M059J (cell line): ENCODE measurements around the gene GJB5. TPM values are rescaled to one million over a fixed set of nuclear protein-coding genes. Genes with fewer than 3 reads are reported as not detected.

Experiments used
- DNase-seq: peaks from one replicate; pipeline ENCODE4 v3.0.0-alpha.2; 2012; ENCODE audit warnings: low read depth
- total RNA-seq: library from RNA; depleted of rRNA; stranded (reverse); fragments of >200 nt; shearing (Covaris generic); gene quantifications from 2 replicates; pipeline ENCODE4 v1.2.3, GENCODE V29; 2014; rRNA removed

The GJB5 gene
- total RNA-seq, 1 experiment from 2014 or later = not detected

GRCh38 chr1:34794001-34794789 is 39.3 kb downstream of the GJB5 start:
- DNase-seq = no peak

- no peak for DNase-seq
Observed at GRCh38 chr1:34794790-34795180, 39.9 kb downstream of the GJB5 start.

- no peak for DNase-seq
Observed at GRCh38 chr1:34795916-34796315, 41.1 kb downstream of the GJB5 start.

- no peak for DNase-seq
Observed at GRCh38 chr1:34796990-34797389, 42.1 kb downstream of the GJB5 start.

- peak; percentile 60 for DNase-seq
Observed at GRCh38 chr1:34800214-34800613, 45.4 kb downstream of the GJB5 start.

- no peak for DNase-seq
Observed at GRCh38 chr1:34803770-34804169, 48.9 kb downstream of the GJB5 start.

- DNase-seq = peak; percentile 53
Observed at GRCh38 chr1:34806396-34806795, 51.5 kb downstream of the GJB5 start.

Other genes starting within 250 kb of the GJB5 start
- gene GJB4, start 4.7 kb downstream of the GJB5 start, total RNA-seq = not detected in 2 replicates
- 0.57 and 1.9 TPM in 2 replicates for gene GJB3, start 26.2 kb downstream of the GJB5 start, total RNA-seq
- not detected in 2 replicates for gene GJA4, start 38.0 kb downstream of the GJB5 start, total RNA-seq
- 36.1 and 44.9 TPM in 2 replicates for gene SMIM12, start 104.7 kb downstream of the GJB5 start, total RNA-seq
- gene DLGAP3, start 174.6 kb downstream of the GJB5 start, total RNA-seq = 0.05 TPM in 1 of 2 replicates, not detected in the other
- 42.5 and 51.6 TPM in 2 replicates for gene TMEM35B, start 230.3 kb downstream of the GJB5 start, total RNA-seq